Measurements from ENCODE around the gene CNOT11. TPM values are rescaled to one million over a fixed set of nuclear protein-coding genes. Genes with fewer than 3 reads are reported as not detected.

The CNOT11 gene
- total RNA-seq, 1 experiment from 2014 or later: 54.0 TPM

GRCh38 chr2:101231937-101232730 lies 20.6 kb upstream of the CNOT11 start:
- Mint-ChIP-seq H3K9me3 (peaks cover 48% of the 10 kb centered on the region), H3K4me1 (no peaks in the 10 kb centered on the region), H3K36me3 (peaks cover 29% of the 10 kb centered on the region), H3K4me3 (no peak overlapping the region), H3K27me3 (ENCODE audit: low read depth) (no peaks in the 10 kb centered on the region), H3K27ac (no peak overlapping the region)
- CTCF ChIA-PET: interaction anchor here (1.1 to 1.8 kb wide), 3 partner anchors 9 to 27 kb away, joined by 3 to 12 read pairs (median 3); no protein-coding TSS in a partner anchor
- no peak for TF ChIP-seq AFF4 (CRISPR knock-in tag; IDR thresholded peaks at IDR 0.05; ENCODE audit: borderline replicate concordance)
- no peak for TF ChIP-seq NFYB (CRISPR knock-in tag; conservative IDR thresholded peaks at IDR 0.05; ENCODE audit: low read depth)
- TF ChIP-seq PRRX2 (CRISPR knock-in tag; IDR thresholded peaks at IDR 0.05): no peak
- TF ChIP-seq ZBTB21 (CRISPR knock-in tag; IDR thresholded peaks at IDR 0.05; ENCODE audit: borderline replicate concordance): no peak
- TF ChIP-seq, protein P1, sequence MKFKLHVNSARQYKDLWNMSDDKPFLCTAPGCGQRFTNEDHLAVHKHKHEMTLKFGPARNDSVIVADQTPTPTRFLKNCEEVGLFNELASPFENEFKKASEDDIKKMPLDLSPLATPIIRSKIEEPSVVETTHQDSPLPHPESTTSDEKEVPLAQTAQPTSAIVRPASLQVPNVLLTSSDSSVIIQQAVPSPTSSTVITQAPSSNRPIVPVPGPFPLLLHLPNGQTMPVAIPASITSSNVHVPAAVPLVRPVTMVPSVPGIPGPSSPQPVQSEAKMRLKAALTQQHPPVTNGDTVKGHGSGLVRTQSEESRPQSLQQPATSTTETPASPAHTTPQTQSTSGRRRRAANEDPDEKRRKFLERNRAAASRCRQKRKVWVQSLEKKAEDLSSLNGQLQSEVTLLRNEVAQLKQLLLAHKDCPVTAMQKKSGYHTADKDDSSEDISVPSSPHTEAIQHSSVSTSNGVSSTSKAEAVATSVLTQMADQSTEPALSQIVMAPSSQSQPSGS (CRISPR knock-in tag; IDR thresholded peaks at IDR 0.05; ENCODE audit: borderline replicate concordance, low read depth): no peak
- TF ChIP-seq IRF1 (CRISPR knock-in tag; IDR thresholded peaks at IDR 0.05): no peak
- TF ChIP-seq ELF4 (CRISPR knock-in tag; IDR thresholded peaks at IDR 0.05; ENCODE audit: low read depth): no peak
- TF ChIP-seq, protein P2, sequence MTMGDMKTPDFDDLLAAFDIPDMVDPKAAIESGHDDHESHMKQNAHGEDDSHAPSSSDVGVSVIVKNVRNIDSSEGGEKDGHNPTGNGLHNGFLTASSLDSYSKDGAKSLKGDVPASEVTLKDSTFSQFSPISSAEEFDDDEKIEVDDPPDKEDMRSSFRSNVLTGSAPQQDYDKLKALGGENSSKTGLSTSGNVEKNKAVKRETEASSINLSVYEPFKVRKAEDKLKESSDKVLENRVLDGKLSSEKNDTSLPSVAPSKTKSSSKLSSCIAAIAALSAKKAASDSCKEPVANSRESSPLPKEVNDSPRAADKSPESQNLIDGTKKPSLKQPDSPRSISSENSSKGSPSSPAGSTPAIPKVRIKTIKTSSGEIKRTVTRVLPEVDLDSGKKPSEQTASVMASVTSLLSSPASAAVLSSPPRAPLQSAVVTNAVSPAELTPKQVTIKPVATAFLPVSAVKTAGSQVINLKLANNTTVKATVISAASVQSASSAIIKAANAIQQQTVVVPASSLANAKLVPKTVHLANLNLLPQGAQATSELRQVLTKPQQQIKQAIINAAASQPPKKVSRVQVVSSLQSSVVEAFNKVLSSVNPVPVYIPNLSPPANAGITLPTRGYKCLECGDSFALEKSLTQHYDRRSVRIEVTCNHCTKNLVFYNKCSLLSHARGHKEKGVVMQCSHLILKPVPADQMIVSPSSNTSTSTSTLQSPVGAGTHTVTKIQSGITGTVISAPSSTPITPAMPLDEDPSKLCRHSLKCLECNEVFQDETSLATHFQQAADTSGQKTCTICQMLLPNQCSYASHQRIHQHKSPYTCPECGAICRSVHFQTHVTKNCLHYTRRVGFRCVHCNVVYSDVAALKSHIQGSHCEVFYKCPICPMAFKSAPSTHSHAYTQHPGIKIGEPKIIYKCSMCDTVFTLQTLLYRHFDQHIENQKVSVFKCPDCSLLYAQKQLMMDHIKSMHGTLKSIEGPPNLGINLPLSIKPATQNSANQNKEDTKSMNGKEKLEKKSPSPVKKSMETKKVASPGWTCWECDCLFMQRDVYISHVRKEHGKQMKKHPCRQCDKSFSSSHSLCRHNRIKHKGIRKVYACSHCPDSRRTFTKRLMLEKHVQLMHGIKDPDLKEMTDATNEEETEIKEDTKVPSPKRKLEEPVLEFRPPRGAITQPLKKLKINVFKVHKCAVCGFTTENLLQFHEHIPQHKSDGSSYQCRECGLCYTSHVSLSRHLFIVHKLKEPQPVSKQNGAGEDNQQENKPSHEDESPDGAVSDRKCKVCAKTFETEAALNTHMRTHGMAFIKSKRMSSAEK (CRISPR knock-in tag; IDR thresholded peaks at IDR 0.05; ENCODE audit: borderline replicate concordance): no peak
- TF ChIP-seq GRHL2 (CRISPR knock-in tag; IDR thresholded peaks at IDR 0.05; ENCODE audit: insufficient replicate concordance, severe bottlenecking): no peak
- ATAC-seq: no peak
- POLR2A ChIA-PET: no interaction called here
- DNase-seq (ENCODE audit: low spot score): no peak

- H3K4me3 Mint-ChIP-seq: no peak overlapping the region
- peaks cover 2% of the 10 kb centered on the region; the same call in 1 of the 2 replicates for H3K4me1 Mint-ChIP-seq
- no peak for ATAC-seq
- H3K36me3 Mint-ChIP-seq: peaks cover 29% of the 10 kb centered on the region
- H3K27ac Mint-ChIP-seq: no peak overlapping the region
- peaks cover 48% of the 10 kb centered on the region for H3K9me3 Mint-ChIP-seq
- ChIA-PET CTCF (interaction anchor here (1.1 to 1.8 kb wide), 2 partner anchors 15 to 28 kb away, joined by 3 to 12 read pairs; no protein-coding TSS in a partner anchor), POLR2A (interaction anchor here (0.6 kb wide), 1 partner anchor 69 kb away, joined by 3 read pairs; no protein-coding TSS in a partner anchor)
- no peak for DNase-seq (ENCODE audit: low spot score)
- no peaks in the 10 kb centered on the region for H3K27me3 Mint-ChIP-seq (ENCODE audit: low read depth)
- no peak for TF ChIP-seq TCF7 (CRISPR knock-in tag; IDR thresholded peaks at IDR 0.05; ENCODE audit: low read depth)
- no peak for TF ChIP-seq SOX15 (CRISPR knock-in tag; IDR thresholded peaks at IDR 0.05)
- TF ChIP-seq ZNF396 (CRISPR knock-in tag; IDR thresholded peaks at IDR 0.05; ENCODE audit: borderline replicate concordance): no peak
- no peak for TF ChIP-seq ATF1 (CRISPR knock-in tag; IDR thresholded peaks at IDR 0.05)
- TF ChIP-seq, protein P2 (CRISPR knock-in tag; IDR thresholded peaks at IDR 0.05; ENCODE audit: borderline replicate concordance): no peak
- no peak for TF ChIP-seq NFATC4 (CRISPR knock-in tag; IDR thresholded peaks at IDR 0.05)
- TF ChIP-seq HMGA2 (CRISPR knock-in tag; IDR thresholded peaks at IDR 0.05): no peak
- no peak for TF ChIP-seq IRF2 (CRISPR knock-in tag; IDR thresholded peaks at IDR 0.05; ENCODE audit: borderline replicate concordance, low read depth)
- no peak for TF ChIP-seq TP53 (CRISPR knock-in tag; IDR thresholded peaks at IDR 0.05)
- TF ChIP-seq CBFB (CRISPR knock-in tag; IDR thresholded peaks at IDR 0.05; ENCODE audit: low read depth): no peak
These were observed 19.9 kb upstream of the CNOT11 start for GRCh38 chr2:101232770-101233169.

Measured in WTC11 (cell line).